DOHH2 (cell line): ENCODE results near the gene PVALEF.

ENCODE experiments used
- H3F3A ChIP-seq: fragments of 200-600 bp; sonication (generic), shearing (Covaris generic); 2 replicates; pipeline ENCODE4 v1.6.0; 2016; ENCODE audit warnings: antibody characterized with exemption, mild to moderate bottlenecking; ENCODE audit not compliant: control insufficient read depth, insufficient read depth
- H3K27ac ChIP-seq: fragments of 200-600 bp; sonication (generic); 2 replicates; pipeline ENCODE4 v1.5.1; 2014; ENCODE audit warnings: low read depth, mild to moderate bottlenecking, low read length, moderate library complexity
- H3K27me3 ChIP-seq: fragments of 200-600 bp; sonication (generic); 2 replicates; pipeline ENCODE4 v1.6.1; 2014; ENCODE audit warnings: mild to moderate bottlenecking, low read length, mixed read lengths; ENCODE audit not compliant: control insufficient read depth
- H3K36me3 ChIP-seq: fragments of 200-600 bp; sonication (generic); 2 replicates; pipeline ENCODE4 v1.6.1; 2014; ENCODE audit warnings: mild to moderate bottlenecking, low read length, moderate library complexity, mixed read lengths; ENCODE audit not compliant: control insufficient read depth
- H3K4me1 ChIP-seq: fragments of 200-600 bp; sonication (generic); 2 replicates; pipeline ENCODE4 v1.6.1; 2014; ENCODE audit warnings: mild to moderate bottlenecking, low read length, mixed read lengths; ENCODE audit not compliant: control insufficient read depth
- H3K4me2 ChIP-seq: fragments of 200-600 bp; sonication (generic); 2 replicates; pipeline ENCODE4 v1.6.0; 2014; ENCODE audit warnings: mild to moderate bottlenecking, low read length, moderate library complexity
- H3K4me3 ChIP-seq: fragments of 200-600 bp; sonication (generic); 2 replicates; pipeline ENCODE4 v1.5.1; 2014; ENCODE audit warnings: mild to moderate bottlenecking, low read length, mixed read lengths
- H3K79me2 ChIP-seq: fragments of 200-600 bp; sonication (generic); 2 replicates; pipeline ENCODE4 v1.6.1; 2014; ENCODE audit warnings: mild to moderate bottlenecking, low read length, mixed read lengths; ENCODE audit not compliant: control insufficient read depth
- H3K9me2 ChIP-seq: fragments of 200-600 bp; sonication (generic); replicated peaks from 2 replicates; pipeline ENCODE4 v1.6.1; 2014; ENCODE audit warnings: mild to moderate bottlenecking, low read length, mixed read lengths; ENCODE audit not compliant: control insufficient read depth
- H3K9me3 ChIP-seq: fragments of 200-600 bp; sonication (generic); 2 replicates; pipeline ENCODE4 v1.6.1; 2014; ENCODE audit warnings: antibody characterized with exemption, low read length, mixed read lengths; ENCODE audit not compliant: control insufficient read depth, insufficient read depth
- H4K20me1 ChIP-seq: fragments of 200-600 bp; sonication (generic); 2 replicates; pipeline ENCODE4 v1.6.0; 2014; ENCODE audit warnings: low read depth, mild to moderate bottlenecking, antibody characterized with exemption, low read length, moderate library complexity; ENCODE audit not compliant: control insufficient read depth, insufficient read depth
- CTCF ChIP-seq: fragments of 200-600 bp; sonication (generic); IDR thresholded peaks from one replicate; pipeline ENCODE4 v1.5.1; 2014; ENCODE audit warnings: antibody characterized with exemption, mild to moderate bottlenecking, low read depth, low read length; ENCODE audit not compliant: poor library complexity, severe bottlenecking
- EZH2phosphoT487 ChIP-seq: fragments of 200-600 bp; sonication (generic); IDR thresholded peaks from 2 replicates; pipeline ENCODE4 v1.6.1; 2017; ENCODE audit warnings: borderline replicate concordance, mild to moderate bottlenecking, antibody characterized with exemption, low read length, moderate library complexity, mixed read lengths

Gene PVALEF

GRCh38 chr17:81117672-81118198 is 47.6 kb upstream of the PVALEF start:
- Histone ChIP-seq H3K9me2 (no peaks in the 10 kb centered on the region), H4K20me1 (no peaks in the 10 kb centered on the region), H3K36me3 (no peaks in the 10 kb centered on the region), H3K4me2 (no peak overlapping the region), H3K4me3 (no peak overlapping the region), H3K27ac (no peak overlapping the region), H3K79me2 (no peaks in the 10 kb centered on the region), H3K9me3 (no peaks in the 10 kb centered on the region), H3K27me3 (no peaks in the 10 kb centered on the region), H3F3A (no peaks in the 10 kb centered on the region), H3K4me1 (peaks cover 3% of the 10 kb centered on the region; the same call in 1 of the 2 replicates)
- no peak for TF ChIP-seq EZH2phosphoT487
- TF ChIP-seq CTCF: no peak

- Histone ChIP-seq H3K4me1 (peaks cover 3% of the 10 kb centered on the region; the same call in 1 of the 2 replicates), H3K9me2 (no peaks in the 10 kb centered on the region), H3F3A (no peaks in the 10 kb centered on the region), H4K20me1 (no peaks in the 10 kb centered on the region), H3K4me3 (no peak overlapping the region), H3K27me3 (no peaks in the 10 kb centered on the region), H3K9me3 (no peaks in the 10 kb centered on the region), H3K27ac (no peak overlapping the region), H3K36me3 (no peaks in the 10 kb centered on the region), H3K4me2 (no peak overlapping the region), H3K79me2 (no peaks in the 10 kb centered on the region)
- TF ChIP-seq CTCF: no peak
- TF ChIP-seq EZH2phosphoT487: no peak
These were observed 46.7 kb upstream of the PVALEF start for GRCh38 chr17:81118308-81119221.

- no peaks in the 10 kb centered on the region for H3K27me3 ChIP-seq
- H3K27ac ChIP-seq: no peak overlapping the region
These were observed 45.8 kb upstream of the PVALEF start for GRCh38 chr17:81119223-81120148.

More at GRCh38 chr17:81119223-81120148, 45.8 kb upstream of the PVALEF start:
- no peaks in the 10 kb centered on the region for H3F3A ChIP-seq
- no peak overlapping the region for H3K4me3 ChIP-seq
- no peaks in the 10 kb centered on the region for H3K79me2 ChIP-seq
- no peak for TF ChIP-seq EZH2phosphoT487
- TF ChIP-seq CTCF: peak; percentile 50
- H3K9me3 ChIP-seq: no peaks in the 10 kb centered on the region
- peak overlapping the region; percentile 3; the same call in 1 of the 2 replicates for H3K4me2 ChIP-seq
- no peaks in the 10 kb centered on the region for H3K9me2 ChIP-seq
- no peaks in the 10 kb centered on the region for H3K36me3 ChIP-seq
- peaks cover 3% of the 10 kb centered on the region; the same call in 1 of the 2 replicates for H3K4me1 ChIP-seq
- no peaks in the 10 kb centered on the region for H4K20me1 ChIP-seq
